ENCODE results near the gene MTHFR. TPM values are rescaled to one million over a fixed set of nuclear protein-coding genes. Genes with fewer than 3 reads are reported as not detected.

The MTHFR gene
- polyA plus RNA-seq, 6 donors from 2014 or later = 8.8 to 26.8 (median 18.9) TPM

- peak overlapping the region in 3 of 6 donors; percentile 44 to 71 (median 52) for H3K27ac Mint-ChIP-seq
- peaks cover 4 to 7% of the 10 kb centered on the region in 2 donors for H3K36me3 Mint-ChIP-seq
- peak overlapping the region in 3 of 8 donors; percentile 9 to 69 (median 33) for H3K4me3 Mint-ChIP-seq
- no peaks in the 10 kb centered on the region for H3K27me3 Mint-ChIP-seq
- H3K4me1 Mint-ChIP-seq = peaks cover 41 to 55% (median 53%) of the 10 kb centered on the region in 3 donors
- no peaks in the 10 kb centered on the region for H3K9me3 Mint-ChIP-seq
- no peak for ATAC-seq (ENCODE audit: low read depth in 2 of 2)
- DNase-seq = no peak
These were observed 5.4 kb downstream of the MTHFR start for GRCh38 chr1:11800391-11800755.

- Mint-ChIP-seq H3K36me3 (peaks cover 5 to 11% of the 10 kb centered on the region in 2 donors), H3K27ac (peak overlapping the region in 1 of 6 donors; percentile 71), H3K4me3 (no peak overlapping the region)
These were observed 5.9 kb downstream of the MTHFR start for GRCh38 chr1:11799896-11800295.

GRCh38 chr1:11799099-11799498 is 6.7 kb downstream of the MTHFR start:
- ATAC-seq (ENCODE audit: low read depth in 2 of 2) (no peak), DNase-seq (no peak)
- Mint-ChIP-seq H3K27me3 (no peaks in the 10 kb centered on the region), H3K36me3 (peaks cover 5 to 11% of the 10 kb centered on the region in 2 donors), H3K4me1 (peaks cover 32 to 44% (median 44%) of the 10 kb centered on the region in 3 donors), H3K9me3 (no peaks in the 10 kb centered on the region), H3K4me3 (no peak overlapping the region), H3K27ac (peak overlapping the region in 1 of 6 donors; percentile 50)

More at GRCh38 chr1:11799896-11800295, 5.9 kb downstream of the MTHFR start:
- Mint-ChIP-seq H3K9me3 (no peaks in the 10 kb centered on the region), H3K4me1 (peaks cover 39 to 52% (median 52%) of the 10 kb centered on the region in 3 donors), H3K27me3 (no peaks in the 10 kb centered on the region)
- DNase-seq = no peak
- ATAC-seq (ENCODE audit: low read depth in 2 of 2) = no peak

GRCh38 chr1:11797525-11798216 is 8.1 kb downstream of the MTHFR start:
- Mint-ChIP-seq H3K36me3 (peaks cover 5 to 11% of the 10 kb centered on the region in 2 donors), H3K27me3 (no peaks in the 10 kb centered on the region), H3K9me3 (no peaks in the 10 kb centered on the region), H3K4me1 (peaks cover 22 to 30% (median 30%) of the 10 kb centered on the region in 3 donors), H3K4me3 (no peak overlapping the region), H3K27ac (peak overlapping the region in 2 of 6 donors; percentile 33 to 63)
- ATAC-seq (ENCODE audit: low read depth in 2 of 2) = no peak
- DNase-seq = no peak

GRCh38 chr1:11796036-11796828 is 9.5 kb downstream of the MTHFR start:
- Mint-ChIP-seq H3K27me3 (no peaks in the 10 kb centered on the region), H3K4me1 (peaks cover 18 to 20% (median 19%) of the 10 kb centered on the region in 3 donors), H3K36me3 (peaks cover 5 to 20% of the 10 kb centered on the region in 2 donors), H3K4me3 (no peak overlapping the region), H3K9me3 (no peaks in the 10 kb centered on the region), H3K27ac (peak overlapping the region in 1 of 6 donors; percentile 18)
- ATAC-seq (ENCODE audit: low read depth in 2 of 2) = no peak
- no peak for DNase-seq

GRCh38 chr1:11795238-11795890 is 10.4 kb downstream of the MTHFR start:
- Mint-ChIP-seq H3K4me3 (peak overlapping the region in 2 of 8 donors; percentile 31 to 42), H3K9me3 (no peaks in the 10 kb centered on the region), H3K36me3 (peaks cover 10 to 28% of the 10 kb centered on the region in 2 donors), H3K27ac (peak overlapping the region in 2 of 6 donors; percentile 36 to 66), H3K27me3 (no peaks in the 10 kb centered on the region), H3K4me1 (peaks cover 10 to 15% (median 13%) of the 10 kb centered on the region in 3 donors)
- ATAC-seq (ENCODE audit: low read depth in 2 of 2) = no peak
- DNase-seq = no peak

- Mint-ChIP-seq H3K27me3 (no peaks in the 10 kb centered on the region), H3K36me3 (peaks cover 10 to 29% of the 10 kb centered on the region in 2 donors), H3K4me3 (no peak overlapping the region), H3K4me1 (peaks cover 5 to 12% (median 9%) of the 10 kb centered on the region in 3 donors), H3K27ac (peak overlapping the region in 2 of 6 donors; percentile 30 to 66), H3K9me3 (no peaks in the 10 kb centered on the region)
- no peak for DNase-seq
- no peak for ATAC-seq (ENCODE audit: low read depth in 2 of 2)
These were observed 11.1 kb downstream of the MTHFR start for GRCh38 chr1:11794446-11795237.

- Mint-ChIP-seq H3K4me3 (no peak overlapping the region), H3K9me3 (no peaks in the 10 kb centered on the region), H3K36me3 (peaks cover 10 to 29% of the 10 kb centered on the region in 2 donors), H3K27ac (no peak overlapping the region), H3K27me3 (no peaks in the 10 kb centered on the region), H3K4me1 (peaks cover 5 to 12% (median 9%) of the 10 kb centered on the region in 3 donors)
- ATAC-seq (ENCODE audit: low read depth in 2 of 2) (no peak), DNase-seq (no peak)
These were observed 11.9 kb downstream of the MTHFR start for GRCh38 chr1:11793819-11794218.

- Mint-ChIP-seq H3K27me3 (no peaks in the 10 kb centered on the region), H3K9me3 (no peaks in the 10 kb centered on the region), H3K4me3 (no peak overlapping the region), H3K27ac (peak overlapping the region in 2 of 6 donors; percentile 1 to 76), H3K36me3 (peaks cover 10 to 29% of the 10 kb centered on the region in 2 donors), H3K4me1 (peaks cover 9 to 12% (median 12%) of the 10 kb centered on the region in 3 donors)
- ATAC-seq (ENCODE audit: low read depth in 2 of 2) = no peak
- no peak for DNase-seq
These were observed 13.7 kb downstream of the MTHFR start for GRCh38 chr1:11792106-11792505.

- no peaks in the 10 kb centered on the region for H3K9me3 Mint-ChIP-seq
- peaks cover 12 to 19% (median 15%) of the 10 kb centered on the region in 3 donors for H3K4me1 Mint-ChIP-seq
- H3K4me3 Mint-ChIP-seq = no peak overlapping the region
- no peaks in the 10 kb centered on the region for H3K27me3 Mint-ChIP-seq
- peak overlapping the region in 5 of 6 donors; percentile 42 to 87 (median 60) for H3K27ac Mint-ChIP-seq
- DNase-seq = no peak
- ATAC-seq (ENCODE audit: low read depth in 2 of 2) = no peak
- peaks cover 10 to 29% of the 10 kb centered on the region in 2 donors for H3K36me3 Mint-ChIP-seq
These were observed 14.7 kb downstream of the MTHFR start for GRCh38 chr1:11790880-11791715.

GRCh38 chr1:11790101-11790879 is 15.5 kb downstream of the MTHFR start:
- peaks cover 16 to 24% (median 23%) of the 10 kb centered on the region in 3 donors for H3K4me1 Mint-ChIP-seq
- H3K9me3 Mint-ChIP-seq = no peaks in the 10 kb centered on the region
- H3K27ac Mint-ChIP-seq = peak overlapping the region in 5 of 6 donors; percentile 7 to 87 (median 78)
- peaks cover 5 to 21% of the 10 kb centered on the region in 2 donors for H3K36me3 Mint-ChIP-seq
- no peak for ATAC-seq (ENCODE audit: low read depth in 2 of 2)
- no peaks in the 10 kb centered on the region for H3K27me3 Mint-ChIP-seq
- H3K4me3 Mint-ChIP-seq = no peak overlapping the region
- no peak for DNase-seq
